Upper lobe of left lung (tissue), 4 donors: ENCODE results near the gene ARRB1.

Source experiments
- POLR2A ChIP-seq, 4 donors: fragments of 450-650 bp; IDR thresholded peaks; one replicate each; pipeline ENCODE4 v1.5.1; 2016 to 2017; ENCODE audit warnings: antibody characterized with exemption in 4 of 4, mild to moderate bottlenecking in 2 of 4
- POLR2AphosphoS5 ChIP-seq, 2 donors: sonication (generic); formaldehyde crosslinking; IDR thresholded peaks; one replicate each; pipeline ENCODE4 v1.5.1; 2017; ENCODE audit warnings: antibody characterized with exemption in 2 of 2

GRCh38 chr11:75305452-75305851, 46.0 kb downstream of the ARRB1 start:
- TF ChIP-seq POLR2A (IDR thresholded peaks at IDR 0.05), result no peak
- TF ChIP-seq POLR2AphosphoS5 (IDR thresholded peaks at IDR 0.05), result no peak
